Muscle layer of colon (tissue), 2 donors: Measurements from ENCODE around the gene TNS3.

Experiments
- H3K27ac ChIP-seq: one replicate; pipeline ENCODE4 v1.7.0; 2013; ENCODE audit warnings: low read depth, mild to moderate bottlenecking, low read length, moderate library complexity
- H3K27me3 ChIP-seq, 2 donors: one replicate each; pipeline ENCODE4 v1.7.0; 2013; ENCODE audit warnings: low read length in 2 of 2, mild to moderate bottlenecking in 2 of 2; ENCODE audit not compliant: insufficient read depth in 2 of 2, control insufficient read depth in 1 of 2
- H3K36me3 ChIP-seq: one replicate; pipeline ENCODE4 v1.7.0; 2013; ENCODE audit warnings: mild to moderate bottlenecking, low read length; ENCODE audit not compliant: insufficient read depth
- H3K4me1 ChIP-seq: one replicate; pipeline ENCODE4 v1.7.0; 2013; ENCODE audit warnings: mild to moderate bottlenecking, low read length; ENCODE audit not compliant: insufficient read depth
- H3K4me3 ChIP-seq, 2 donors: one replicate each; pipeline ENCODE4 v1.7.0; 2013; ENCODE audit warnings: low read length in 2 of 2, low read depth in 1 of 2, mild to moderate bottlenecking in 1 of 2, moderate library complexity in 1 of 2
- H3K9ac ChIP-seq: one replicate; pipeline ENCODE4 v1.7.0; 2013; ENCODE audit warnings: low read length
- H3K9me3 ChIP-seq: one replicate; pipeline ENCODE4 v1.7.0; 2013; ENCODE audit warnings: mild to moderate bottlenecking, low read length
- donor health status: abdominal sarcoma.
- donor health status: Adenocarcinoma of cecum.

Gene TNS3

GRCh38 chr7:47377741-47378140 is 204.2 kb downstream of the TNS3 start:
- peaks cover 19% of the 10 kb centered on the region for H3K4me1 ChIP-seq
- H3K27ac ChIP-seq, result no peak overlapping the region
- no peak overlapping the region for H3K4me3 ChIP-seq
- H3K9ac ChIP-seq, result no peak overlapping the region
- no peaks in the 10 kb centered on the region for H3K9me3 ChIP-seq
- no peaks in the 10 kb centered on the region for H3K27me3 ChIP-seq
- H3K36me3 ChIP-seq, result no peaks in the 10 kb centered on the region

- H3K4me1 ChIP-seq, result peaks cover 21% of the 10 kb centered on the region
- no peak overlapping the region for H3K27ac ChIP-seq
Observed at GRCh38 chr7:47376991-47377616, 204.8 kb downstream of the TNS3 start.

GRCh38 chr7:47375121-47375938 is 206.6 kb downstream of the TNS3 start:
- H3K4me1 ChIP-seq, result peaks cover 25% of the 10 kb centered on the region
- H3K9me3 ChIP-seq, result no peaks in the 10 kb centered on the region
- no peak overlapping the region for H3K27ac ChIP-seq
- H3K4me3 ChIP-seq, result no peak overlapping the region
- H3K36me3 ChIP-seq, result no peaks in the 10 kb centered on the region
- no peaks in the 10 kb centered on the region for H3K27me3 ChIP-seq
- no peak overlapping the region for H3K9ac ChIP-seq

More at GRCh38 chr7:47376991-47377616, 204.8 kb downstream of the TNS3 start:
- no peaks in the 10 kb centered on the region for H3K9me3 ChIP-seq
- H3K9ac ChIP-seq, result no peak overlapping the region
- H3K36me3 ChIP-seq, result no peaks in the 10 kb centered on the region
- H3K4me3 ChIP-seq, result no peak overlapping the region
- no peaks in the 10 kb centered on the region for H3K27me3 ChIP-seq

DNA sequence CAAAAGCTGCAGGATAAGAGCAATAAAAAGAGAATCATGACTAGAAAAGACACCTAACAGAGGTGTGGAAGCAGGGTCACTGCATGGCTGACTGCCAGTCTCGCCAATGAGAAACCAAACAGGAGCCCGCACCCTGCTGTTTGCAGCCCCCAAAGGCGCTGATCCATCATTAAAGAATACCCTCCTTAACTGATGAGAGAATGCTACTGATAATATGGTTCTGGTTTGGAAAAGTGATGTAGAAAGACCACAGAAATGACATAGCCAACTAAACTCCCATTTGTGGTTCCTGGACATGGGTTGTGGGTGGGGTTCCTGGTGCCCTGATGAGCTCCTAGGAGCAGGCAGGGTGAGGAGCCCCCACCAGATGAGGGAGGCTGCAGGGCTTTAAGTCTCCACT is 207.4 kb downstream of the TNS3 start:
- H3K4me3 ChIP-seq, result no peak overlapping the region
- H3K36me3 ChIP-seq, result no peaks in the 10 kb centered on the region
- H3K9ac ChIP-seq, result no peak overlapping the region
- peaks cover 17% of the 10 kb centered on the region for H3K4me1 ChIP-seq
- H3K27me3 ChIP-seq, result no peaks in the 10 kb centered on the region
- H3K9me3 ChIP-seq, result no peaks in the 10 kb centered on the region
- no peak overlapping the region for H3K27ac ChIP-seq

- peaks cover under 1% of the 10 kb centered on the region for H3K36me3 ChIP-seq
- peaks cover 14% of the 10 kb centered on the region for H3K4me1 ChIP-seq
- no peaks in the 10 kb centered on the region for H3K27me3 ChIP-seq
- H3K4me3 ChIP-seq, result no peak overlapping the region
- H3K27ac ChIP-seq, result no peak overlapping the region
- H3K9me3 ChIP-seq, result no peaks in the 10 kb centered on the region
- H3K9ac ChIP-seq, result no peak overlapping the region
Observed at GRCh38 chr7:47373871-47374451, 207.9 kb downstream of the TNS3 start.

- H3K4me3 ChIP-seq, result peak overlapping the region in 1 of 2 donors; percentile 19
- H3K27ac ChIP-seq, result no peak overlapping the region
- H3K4me1 ChIP-seq, result peaks cover 14% of the 10 kb centered on the region
- no peaks in the 10 kb centered on the region for H3K9me3 ChIP-seq
- H3K9ac ChIP-seq, result no peak overlapping the region
- H3K36me3 ChIP-seq, result peaks cover 6% of the 10 kb centered on the region
- no peaks in the 10 kb centered on the region for H3K27me3 ChIP-seq
Observed at GRCh38 chr7:47371733-47372368, 210.1 kb downstream of the TNS3 start.

- Histone ChIP-seq H3K27ac (no peak overlapping the region), H3K4me3 (peak overlapping the region in 1 of 2 donors; percentile 19), H3K36me3 (peaks cover 6% of the 10 kb centered on the region), H3K27me3 (no peaks in the 10 kb centered on the region), H3K9me3 (no peaks in the 10 kb centered on the region), H3K9ac (no peak overlapping the region), H3K4me1 (peaks cover 14% of the 10 kb centered on the region)
Observed at GRCh38 chr7:47371317-47371716, 210.6 kb downstream of the TNS3 start.

- Histone ChIP-seq H3K9me3 (no peaks in the 10 kb centered on the region), H3K27ac (no peak overlapping the region), H3K27me3 (no peaks in the 10 kb centered on the region), H3K4me1 (peaks cover 14% of the 10 kb centered on the region), H3K4me3 (no peak overlapping the region), H3K36me3 (peaks cover 6% of the 10 kb centered on the region), H3K9ac (no peak overlapping the region)
Observed at GRCh38 chr7:47370461-47371042, 211.4 kb downstream of the TNS3 start.

DNA sequence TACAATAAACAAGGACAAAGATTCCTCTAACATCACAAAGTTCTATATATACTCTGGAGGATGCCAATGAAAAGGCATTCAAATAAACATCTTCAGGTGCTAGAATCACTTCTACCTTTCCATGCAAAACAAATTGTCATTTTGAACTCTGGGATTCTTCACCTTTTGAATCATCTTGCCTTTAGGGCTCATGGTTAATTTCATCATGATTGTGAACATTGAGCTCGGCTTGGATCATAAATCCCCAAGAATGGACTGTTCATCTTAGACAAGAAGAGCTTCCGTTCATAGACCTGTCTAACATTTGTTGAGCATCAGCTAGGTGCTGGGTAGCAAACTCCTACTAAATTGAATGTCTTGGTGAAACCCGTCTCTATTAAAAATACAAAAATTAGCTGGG is 212.2 kb downstream of the TNS3 start:
- Histone ChIP-seq H3K36me3 (peaks cover 6% of the 10 kb centered on the region), H3K9me3 (no peaks in the 10 kb centered on the region), H3K4me3 (no peak overlapping the region), H3K27ac (no peak overlapping the region), H3K4me1 (peaks cover 9% of the 10 kb centered on the region), H3K9ac (no peak overlapping the region), H3K27me3 (no peaks in the 10 kb centered on the region)

DNA sequence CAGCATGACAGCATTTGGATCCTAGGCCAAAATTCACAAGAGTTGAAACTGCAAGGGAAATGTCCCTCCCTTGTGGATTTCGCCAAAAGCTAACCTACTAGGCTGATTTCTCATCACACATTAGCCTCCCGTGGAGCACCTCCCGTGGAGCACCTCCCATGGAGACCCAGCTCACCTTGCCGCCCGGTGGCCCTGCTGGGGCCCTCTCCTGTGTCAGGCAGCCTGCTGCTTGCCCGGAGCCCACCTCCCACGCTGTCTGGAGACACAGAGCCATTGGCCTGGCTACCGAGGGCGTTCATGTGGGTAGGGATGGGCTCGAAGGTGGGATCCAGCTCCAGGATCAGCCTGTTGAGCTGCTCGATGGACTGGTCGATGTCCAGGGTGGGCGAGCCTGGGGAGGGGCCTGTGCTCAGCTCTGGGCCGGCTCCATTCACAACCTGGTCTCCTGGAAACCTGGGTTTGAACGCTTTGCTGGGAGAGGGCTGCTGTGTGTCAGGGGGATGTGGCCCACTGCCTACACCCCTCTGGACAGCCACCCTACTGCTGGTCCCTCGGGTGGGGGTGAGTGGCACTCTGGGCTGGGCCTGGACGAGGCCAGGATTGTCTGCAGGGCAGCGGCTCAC is 213.6 kb downstream of the TNS3 start:
- Histone ChIP-seq H3K4me1 (peaks cover 9% of the 10 kb centered on the region), H3K36me3 (peaks cover 6% of the 10 kb centered on the region), H3K9ac (no peak overlapping the region), H3K27ac (no peak overlapping the region), H3K27me3 (no peaks in the 10 kb centered on the region), H3K4me3 (no peak overlapping the region), H3K9me3 (no peaks in the 10 kb centered on the region)

DNA sequence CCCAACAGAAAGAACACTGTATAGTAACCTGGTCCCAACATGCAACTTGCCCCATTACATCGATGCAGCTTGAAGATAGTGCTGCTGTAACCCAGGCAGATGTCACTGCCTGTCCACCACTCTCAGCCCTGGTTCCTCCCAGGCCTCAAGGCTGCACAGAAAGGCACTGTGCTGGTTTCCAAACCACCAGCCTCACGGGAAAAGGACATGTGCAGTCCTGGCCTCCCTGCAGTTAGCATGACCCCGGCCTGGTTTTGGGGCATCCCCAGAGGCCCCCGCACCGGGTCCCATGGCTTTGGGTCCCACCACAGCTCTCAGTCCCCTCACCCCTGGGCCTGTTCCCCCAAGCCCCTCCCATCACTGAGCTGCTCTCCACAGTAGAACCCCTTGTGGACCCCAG is 214.5 kb downstream of the TNS3 start:
- Histone ChIP-seq H3K9me3 (no peaks in the 10 kb centered on the region), H3K27ac (no peak overlapping the region), H3K36me3 (peaks cover 6% of the 10 kb centered on the region), H3K4me1 (peaks cover 9% of the 10 kb centered on the region), H3K27me3 (no peaks in the 10 kb centered on the region), H3K9ac (no peak overlapping the region), H3K4me3 (no peak overlapping the region)
